Activated CD4-positive, alpha-beta T cell treated with anti-CD3 and anti-CD28 coated beads, Interleukin-10, Interleukin-2, amounts not matched to agents 100 ng/mL and 50 ng/mL, durations not matched to agents 16 hours and 8 hours (primary cell): ENCODE measurements around the gene EXT2.

Experiments
- DNase-seq: peaks from one replicate; pipeline ENCODE4 v3.0.0-alpha.2; 2020

The EXT2 gene

GRCh38 chr11:44208976-44209603 is 113.6 kb downstream of the EXT2 start:
- DNase-seq, result peak; percentile 45

- DNase-seq, result no peak
Measured at GRCh38 chr11:44212128-44212527, 116.7 kb downstream of the EXT2 start.

GRCh38 chr11:44213148-44213547 is 117.7 kb downstream of the EXT2 start:
- DNase-seq, result peak; percentile 53

GRCh38 chr11:44217432-44217831 is 122.0 kb downstream of the EXT2 start:
- no peak for DNase-seq

GRCh38 chr11:44219830-44220796 is 124.6 kb downstream of the EXT2 start:
- DNase-seq, result no peak

- no peak for DNase-seq
Measured at GRCh38 chr11:44221456-44221855, 126.0 kb downstream of the EXT2 start.

GRCh38 chr11:44221992-44222391 is 126.5 kb downstream of the EXT2 start:
- DNase-seq, result no peak

GRCh38 chr11:44223238-44223637 is 127.8 kb downstream of the EXT2 start:
- no peak for DNase-seq

GRCh38 chr11:44224867-44225501 is 129.5 kb downstream of the EXT2 start:
- DNase-seq, result no peak

- no peak for DNase-seq
Measured at GRCh38 chr11:44226490-44226889, 131.0 kb downstream of the EXT2 start.

- no peak for DNase-seq
Measured at GRCh38 chr11:44226945-44227344, 131.5 kb downstream of the EXT2 start.

GRCh38 chr11:44228379-44228778 is 132.9 kb downstream of the EXT2 start:
- no peak for DNase-seq

- no peak for DNase-seq
Measured at GRCh38 chr11:44229098-44229497, 133.6 kb downstream of the EXT2 start.

- no peak for DNase-seq
Measured at GRCh38 chr11:44229624-44230023, 134.1 kb downstream of the EXT2 start.

GRCh38 chr11:44235765-44236201 is 140.3 kb downstream of the EXT2 start:
- DNase-seq, result no peak

- DNase-seq, result no peak
Measured at GRCh38 chr11:44236296-44236695, 140.8 kb downstream of the EXT2 start.

GRCh38 chr11:44237156-44237555 is 141.7 kb downstream of the EXT2 start:
- DNase-seq, result no peak

- DNase-seq, result no peak
Measured at GRCh38 chr11:44241851-44242250, 146.4 kb downstream of the EXT2 start.

GRCh38 chr11:44243086-44243485 is 147.6 kb downstream of the EXT2 start:
- DNase-seq, result no peak

GRCh38 chr11:44243595-44244343 is 148.3 kb downstream of the EXT2 start:
- DNase-seq, result no peak

GRCh38 chr11:44244639-44245310 is 149.3 kb downstream of the EXT2 start:
- DNase-seq, result no peak

GRCh38 chr11:44246726-44247125 is 151.2 kb downstream of the EXT2 start:
- DNase-seq, result no peak
